ENCODE data around the gene PIP5K1C.
"Not testable (repeated sequence)": the region's sequence is repeated elsewhere in the genome, so short reads cannot be mapped to it uniquely, and the experiment has no call there.

Gene PIP5K1C

GRCh38 chr19:3674784-3675543, 25.3 kb downstream of the PIP5K1C start:
- no peak for DNase-seq (ENCODE audit: low spot score)

DNA sequence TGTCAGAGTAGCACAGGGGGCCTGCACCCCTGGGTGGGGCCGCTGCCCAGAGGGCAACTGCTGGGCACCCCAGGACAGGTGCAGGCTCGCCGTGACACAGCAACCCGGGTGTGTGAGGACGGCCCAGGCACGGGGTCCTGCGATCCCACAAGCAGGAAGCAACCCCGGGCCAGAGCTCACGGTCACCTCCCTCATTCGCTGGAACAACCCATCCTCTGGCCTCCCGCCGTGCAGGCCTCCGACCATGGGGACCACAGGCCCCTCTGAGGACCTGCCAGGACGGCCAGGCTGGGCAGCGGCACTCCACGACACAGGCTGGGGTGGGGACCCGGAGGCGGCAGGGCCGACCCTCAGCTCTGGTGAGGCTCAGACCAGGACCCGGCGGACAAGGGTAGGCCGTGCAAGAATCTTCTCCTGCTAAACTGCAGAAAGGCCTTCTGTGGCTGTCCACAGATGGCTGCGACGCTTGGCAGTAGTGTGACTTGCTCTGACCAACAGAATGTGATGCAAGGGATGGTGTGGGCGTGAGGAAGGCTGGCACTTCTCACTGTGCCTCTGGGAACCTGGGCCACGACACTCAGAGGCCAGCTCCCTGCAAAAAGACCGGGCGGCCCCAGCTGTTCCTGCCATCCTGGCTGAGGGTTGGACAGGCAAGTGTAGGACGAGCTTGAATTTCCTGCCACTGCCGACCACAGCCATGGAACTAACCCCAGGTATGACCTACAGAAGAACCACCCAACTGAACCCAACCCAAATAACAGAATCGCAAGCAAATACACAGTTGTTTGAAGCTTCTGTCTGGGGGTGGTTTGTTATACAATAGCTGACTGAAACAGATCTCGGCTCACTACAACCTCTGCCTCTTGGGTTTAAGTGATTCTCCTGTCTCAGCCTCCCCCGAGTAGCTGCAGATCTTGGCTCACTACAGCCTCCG, 26.5 kb downstream of the PIP5K1C start:
- no peak for DNase-seq (ENCODE audit: low spot score)

DNA sequence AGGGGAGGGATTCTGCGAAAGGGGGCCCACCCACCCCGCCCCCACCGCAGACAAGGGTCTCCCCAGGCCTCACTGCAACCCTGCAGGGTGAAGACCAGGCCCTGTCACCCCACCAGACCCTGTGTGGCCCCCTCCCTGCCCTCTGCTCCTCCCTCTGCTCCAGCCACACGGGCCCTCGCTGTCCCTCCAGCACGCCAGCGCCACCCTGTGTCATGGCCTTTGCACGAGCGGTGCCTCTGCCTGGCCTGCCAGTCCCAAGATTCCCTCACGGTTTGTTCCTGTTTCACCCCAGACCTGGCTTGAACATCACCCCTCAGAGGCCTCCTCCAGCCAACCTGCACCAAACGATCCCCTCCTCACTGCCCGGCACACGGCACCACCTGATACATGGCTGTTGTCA, 27.3 kb downstream of the PIP5K1C start:
- DNase-seq (ENCODE audit: low spot score) = no peak

DNA sequence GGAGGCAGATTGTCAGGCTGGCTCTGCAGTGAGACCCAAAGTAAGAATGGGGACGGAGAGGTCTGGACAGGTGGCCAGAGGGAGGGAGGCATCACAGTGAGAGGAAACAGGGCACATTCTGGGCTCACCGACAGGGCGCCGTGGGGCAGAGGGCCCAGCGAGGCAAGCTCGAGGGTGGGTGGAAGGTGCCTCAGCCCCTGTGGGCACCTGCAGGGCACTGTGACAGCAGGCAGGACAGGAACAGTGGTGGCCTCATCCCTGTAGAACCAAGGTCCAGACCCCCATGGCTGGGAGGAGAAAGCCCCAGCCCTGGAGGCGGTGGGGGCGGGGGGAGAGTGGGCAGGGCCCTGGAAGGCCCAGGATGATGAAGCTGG, 27.7 kb downstream of the PIP5K1C start:
- no peak for DNase-seq (ENCODE audit: low spot score)

GRCh38 chr19:3671680-3672574, 28.3 kb downstream of the PIP5K1C start:
- no peak for DNase-seq (ENCODE audit: low spot score)

GRCh38 chr19:3670796-3671679, 29.2 kb downstream of the PIP5K1C start:
- no peak for DNase-seq (ENCODE audit: low spot score)

DNA sequence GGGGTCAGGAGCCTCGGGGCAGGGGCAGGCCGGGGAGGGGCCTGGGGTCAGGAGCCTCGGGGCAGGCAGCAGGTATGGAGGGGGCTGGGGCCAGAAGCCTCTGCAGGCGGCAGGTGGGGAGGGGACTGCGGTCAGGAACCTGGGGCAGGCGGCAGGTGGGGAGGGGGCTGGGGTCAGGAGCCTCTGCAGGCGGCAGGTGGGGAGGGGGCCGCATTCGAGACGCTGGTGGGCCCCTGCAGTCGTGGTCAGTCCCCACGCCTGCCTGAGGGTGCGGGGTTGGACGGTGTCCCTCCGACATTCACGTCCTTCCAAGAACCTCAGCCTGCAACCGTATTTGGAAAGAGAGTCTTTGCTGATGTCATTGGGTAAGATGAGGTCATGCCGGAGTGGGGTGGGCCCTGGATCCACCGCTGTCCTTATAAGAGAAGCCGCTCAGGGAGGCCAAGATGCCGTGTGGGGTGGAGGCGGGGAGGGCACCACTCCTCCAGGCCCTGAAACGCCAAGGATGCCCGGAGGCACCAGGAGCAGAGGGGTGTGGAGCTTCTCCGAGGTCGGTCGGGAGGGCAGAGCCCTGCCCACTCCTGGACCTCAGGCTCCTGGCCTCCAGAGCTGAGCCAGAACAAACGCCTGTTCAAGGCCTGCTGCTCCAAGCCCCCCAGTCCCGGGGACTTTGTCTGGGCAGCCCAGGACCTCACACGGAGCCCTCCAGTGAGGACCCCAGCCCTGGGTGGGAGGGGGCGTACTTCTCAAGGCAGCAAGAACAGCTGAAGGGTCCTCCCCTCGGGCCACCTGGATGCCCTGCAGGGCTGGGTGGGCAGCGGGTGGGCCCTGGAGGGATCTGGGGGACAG, 30.1 kb downstream of the PIP5K1C start:
- DNase-seq (ENCODE audit: low spot score) = no peak

DNA sequence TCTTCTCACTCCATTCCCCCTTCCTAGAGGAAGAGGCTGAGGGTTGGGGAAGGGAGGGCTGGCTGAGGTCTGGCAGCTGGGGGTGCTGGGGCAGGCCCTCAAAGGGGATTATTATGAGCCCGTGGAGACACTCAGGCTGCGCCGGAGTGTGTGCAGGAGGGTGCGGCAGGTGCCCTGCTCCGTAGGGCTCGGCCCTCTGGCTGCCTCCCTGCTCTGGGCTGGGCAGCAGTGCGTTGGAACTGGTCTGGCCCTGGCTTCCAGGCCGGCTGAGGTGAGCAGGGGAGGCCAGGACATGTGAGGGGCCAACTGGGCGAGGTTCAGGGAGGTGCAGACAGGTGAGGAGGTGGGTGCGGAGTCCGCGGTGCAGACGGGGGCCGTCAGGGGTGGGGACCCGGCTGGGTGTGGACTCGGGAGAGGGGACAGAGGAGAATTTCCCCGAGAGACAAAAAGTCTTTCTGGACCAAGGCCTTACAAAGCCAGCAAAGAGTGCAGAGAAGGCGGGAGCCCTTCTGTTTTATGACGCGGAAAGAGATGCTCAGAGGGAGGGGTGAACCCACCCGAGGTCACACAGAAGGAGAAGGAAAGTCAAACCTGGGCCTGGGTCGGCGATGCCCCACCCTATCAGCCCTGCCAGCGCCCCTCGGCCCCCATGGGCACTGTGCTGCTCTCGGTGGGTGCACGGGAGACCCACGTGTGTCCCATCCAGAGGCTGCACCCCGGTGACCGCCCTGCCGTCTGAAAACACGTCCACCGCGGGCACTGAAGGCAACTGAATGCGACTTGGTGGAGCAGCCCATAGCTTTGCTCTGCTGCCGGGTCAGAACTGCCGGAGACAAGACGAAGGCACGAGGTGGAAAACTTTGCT, 31.0 kb downstream of the PIP5K1C start:
- DNase-seq (ENCODE audit: low spot score) = no peak

DNA sequence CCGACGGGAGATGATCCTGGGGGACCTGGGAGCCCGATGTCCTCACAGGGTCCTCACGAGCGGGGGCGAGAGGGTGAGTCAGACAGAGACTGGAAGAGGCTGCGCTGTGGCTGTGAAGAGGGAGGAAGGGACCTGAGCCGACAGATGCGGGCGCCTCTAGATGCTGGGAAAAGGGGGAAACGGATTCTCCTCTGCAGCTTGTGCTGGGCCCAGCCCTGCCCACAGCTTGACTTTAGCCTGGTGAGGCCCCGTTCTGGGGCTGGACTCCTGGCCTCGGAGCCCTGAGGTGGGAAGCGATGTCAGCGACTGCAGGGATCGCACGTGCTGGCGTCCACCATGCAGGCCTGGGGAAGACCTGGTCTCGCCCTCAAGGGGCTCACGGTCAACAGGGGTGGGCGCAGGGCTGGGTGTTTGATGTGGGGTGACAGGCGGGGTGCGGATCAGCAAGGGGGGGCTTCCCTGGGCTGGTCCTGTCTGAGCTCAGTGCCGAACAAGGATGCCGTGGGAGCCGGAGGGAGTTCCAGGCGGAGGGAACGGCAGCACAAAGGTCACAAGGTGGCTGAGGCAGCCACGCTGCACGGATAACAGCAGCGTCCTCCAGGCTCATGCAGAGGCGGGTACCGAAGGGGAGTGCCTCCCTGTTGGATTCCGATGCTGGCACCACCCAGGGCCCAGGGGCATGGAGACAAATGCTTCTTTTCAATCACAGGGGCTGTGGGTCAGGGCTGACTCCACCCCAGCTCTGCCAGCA, 31.8 kb downstream of the PIP5K1C start:
- DNase-seq (ENCODE audit: low spot score) = no peak

- no peak for DNase-seq (ENCODE audit: low spot score)
Measured at GRCh38 chr19:3667766-3668165, 32.5 kb downstream of the PIP5K1C start.

GRCh38 chr19:3667037-3667638, 33.1 kb downstream of the PIP5K1C start:
- DNase-seq (ENCODE audit: low spot score) = no peak

DNA sequence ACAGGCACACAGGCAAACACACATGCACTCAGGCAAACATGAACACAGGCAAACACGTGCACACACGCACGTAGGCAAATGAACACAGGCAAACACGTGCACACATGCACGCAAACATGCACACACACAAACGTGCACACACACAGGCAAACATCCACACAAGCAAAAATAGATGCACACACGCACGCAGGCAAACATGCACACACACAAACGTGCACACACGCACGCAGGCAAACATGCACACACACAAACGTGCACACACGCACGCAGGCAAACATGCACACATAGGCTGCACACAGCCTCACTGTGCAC, 33.8 kb downstream of the PIP5K1C start:
- not testable (repeated sequence) for DNase-seq (ENCODE audit: low spot score)

DNA sequence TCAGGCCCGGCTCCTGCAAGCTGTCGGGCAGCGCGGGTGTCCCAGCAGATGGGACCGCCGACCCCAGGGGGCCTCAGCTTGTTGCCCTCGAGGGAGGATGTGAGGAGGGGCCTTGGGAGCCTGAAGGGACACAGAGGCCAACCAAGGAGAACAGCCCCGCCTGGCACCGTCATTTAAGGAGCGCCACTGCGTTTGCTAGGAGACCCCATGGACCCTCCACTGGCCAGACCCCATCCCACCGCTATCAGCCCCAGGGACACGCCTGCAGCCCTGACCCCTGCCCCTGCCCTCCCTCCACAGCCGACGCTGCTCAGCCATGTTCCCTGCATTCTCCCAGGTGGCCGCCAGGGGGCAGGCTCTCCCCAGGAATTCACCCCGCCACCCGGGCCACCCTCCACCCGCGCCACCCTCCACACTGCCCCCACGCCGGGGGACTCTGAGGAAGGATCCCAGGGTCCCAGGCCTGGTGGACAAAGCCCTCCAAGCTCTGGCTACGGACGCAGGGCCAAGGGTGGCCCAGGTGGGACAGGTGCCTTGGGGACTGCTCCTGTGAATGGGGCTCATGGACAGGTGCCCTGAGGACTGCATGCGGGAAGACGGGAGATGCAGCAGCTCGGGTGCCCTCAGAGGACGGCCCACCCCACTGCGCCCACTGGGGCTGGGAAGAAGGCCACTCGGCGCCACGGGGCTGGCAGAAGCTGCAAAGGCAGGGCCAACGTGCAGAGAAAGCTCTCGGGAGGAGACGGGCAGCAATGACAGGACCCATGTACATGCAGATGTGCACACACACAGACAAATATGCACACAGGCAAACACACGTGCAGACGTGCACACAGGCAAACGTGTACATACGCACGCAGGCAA, 34.4 kb downstream of the PIP5K1C start:
- DNase-seq (ENCODE audit: low spot score) = peak; percentile 58

GRCh38 chr19:3664879-3665642, 35.2 kb downstream of the PIP5K1C start:
- no peak for DNase-seq (ENCODE audit: low spot score)

DNA sequence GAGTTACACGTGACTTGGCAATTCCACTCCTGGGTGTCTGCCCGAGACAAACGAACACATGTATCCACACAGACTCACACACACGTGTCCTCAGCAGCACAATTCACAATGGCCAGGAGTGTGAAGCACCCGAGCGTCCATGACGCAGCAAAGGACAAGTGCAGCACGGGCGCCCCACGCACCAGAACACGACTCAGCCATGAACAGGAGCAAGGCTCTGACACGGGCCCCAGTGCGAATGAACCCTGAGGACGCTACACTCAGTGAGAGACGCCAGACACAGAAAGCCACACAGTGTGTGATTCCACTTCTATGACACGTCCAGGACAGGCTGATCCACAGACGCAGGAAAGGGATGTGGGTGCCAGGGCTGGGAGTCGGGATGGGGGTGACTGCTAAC, 36.4 kb downstream of the PIP5K1C start:
- DNase-seq (ENCODE audit: low spot score) = no peak
